Measurements from ENCODE around the gene CLDN14.

CLDN14 gene

GRCh38 chr21:36466061-36466511 is 13.8 kb downstream of the CLDN14 start:
- DNase-seq = no peak

DNA sequence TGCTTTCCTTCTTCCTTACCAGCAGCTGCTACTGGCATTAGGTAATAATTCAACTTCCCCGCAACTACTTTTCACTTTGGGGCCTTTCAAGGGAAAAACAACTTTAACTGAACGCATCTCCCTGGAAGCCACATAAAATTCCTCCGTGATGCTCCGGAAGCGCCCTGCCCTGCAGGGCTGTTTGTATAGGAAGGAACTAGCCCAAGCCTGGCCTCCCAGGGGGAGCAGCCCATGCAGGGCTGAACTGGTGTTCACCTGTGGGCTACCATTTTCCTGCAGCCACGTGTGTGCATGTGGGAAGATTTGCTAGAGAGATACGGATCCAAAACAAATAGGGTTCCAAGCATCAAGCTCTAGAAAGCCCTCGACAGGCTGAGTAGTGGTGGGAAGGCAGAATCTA is 14.4 kb downstream of the CLDN14 start:
- DNase-seq = no peak

GRCh38 chr21:36464590-36464989 is 15.3 kb downstream of the CLDN14 start:
- DNase-seq = no peak

GRCh38 chr21:36463991-36464390 is 15.9 kb downstream of the CLDN14 start:
- DNase-seq = no peak

GRCh38 chr21:36463204-36463603 is 16.7 kb downstream of the CLDN14 start:
- no peak for DNase-seq

- DNase-seq = no peak
These were observed 17.9 kb downstream of the CLDN14 start for GRCh38 chr21:36461918-36462486.

DNA sequence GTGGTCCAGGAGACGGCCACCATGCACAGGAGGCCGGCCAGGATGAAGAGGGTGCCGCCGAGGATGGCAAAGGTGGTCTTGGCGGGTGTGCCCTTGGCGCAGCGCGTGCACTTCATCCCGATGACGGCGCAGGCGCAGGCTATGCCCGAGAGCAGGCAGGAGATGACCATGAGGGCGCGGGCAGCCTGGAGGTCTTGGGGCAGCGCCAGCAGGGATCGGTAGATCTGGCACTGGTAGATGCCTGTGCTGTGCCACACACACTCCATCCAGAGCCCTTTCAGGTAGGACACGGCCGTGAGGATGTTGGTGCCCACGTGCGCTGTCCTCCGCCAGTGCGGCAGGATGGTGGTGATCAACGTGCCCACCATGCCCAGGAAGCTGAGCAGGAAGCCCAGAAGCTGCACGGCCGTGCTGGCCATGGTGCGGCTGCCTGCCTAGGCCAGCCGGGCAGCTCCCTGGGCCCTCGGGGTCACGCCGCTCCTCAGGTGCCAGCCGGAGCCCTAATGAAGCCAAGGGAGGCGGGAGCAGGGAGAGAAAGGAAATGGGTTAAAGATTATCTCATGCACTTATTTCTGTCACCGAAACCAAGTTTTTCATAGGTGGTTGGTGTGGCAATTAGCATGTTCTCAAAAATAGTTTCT is 18.5 kb downstream of the CLDN14 start:
- DNase-seq = no peak

- no peak for DNase-seq
These were observed 19.1 kb downstream of the CLDN14 start for GRCh38 chr21:36460866-36461265.

DNA sequence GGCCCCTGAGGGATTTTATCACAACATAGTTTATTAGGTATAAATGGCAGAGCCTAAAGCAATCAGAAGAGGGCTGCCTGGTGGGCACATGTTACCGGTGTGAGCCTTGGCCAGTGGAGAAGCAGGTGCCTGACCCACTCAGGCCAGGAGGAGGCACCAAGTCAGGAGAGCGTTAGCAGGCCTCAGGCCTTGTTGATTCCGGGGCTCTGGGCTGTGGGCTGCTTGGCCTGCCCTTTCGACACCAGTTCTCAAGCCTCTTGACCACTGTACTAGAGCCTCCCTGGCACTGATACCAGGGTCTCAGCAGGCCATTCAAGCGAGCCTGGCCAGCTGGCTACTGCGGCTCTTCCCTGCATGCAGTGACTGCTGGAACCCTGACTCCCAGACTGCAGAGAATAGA is 20.8 kb downstream of the CLDN14 start:
- DNase-seq = no peak

GRCh38 chr21:36456729-36457414 is 23.1 kb downstream of the CLDN14 start:
- DNase-seq = no peak

- DNase-seq = no peak
These were observed 25.2 kb downstream of the CLDN14 start for GRCh38 chr21:36454706-36455105.

DNA sequence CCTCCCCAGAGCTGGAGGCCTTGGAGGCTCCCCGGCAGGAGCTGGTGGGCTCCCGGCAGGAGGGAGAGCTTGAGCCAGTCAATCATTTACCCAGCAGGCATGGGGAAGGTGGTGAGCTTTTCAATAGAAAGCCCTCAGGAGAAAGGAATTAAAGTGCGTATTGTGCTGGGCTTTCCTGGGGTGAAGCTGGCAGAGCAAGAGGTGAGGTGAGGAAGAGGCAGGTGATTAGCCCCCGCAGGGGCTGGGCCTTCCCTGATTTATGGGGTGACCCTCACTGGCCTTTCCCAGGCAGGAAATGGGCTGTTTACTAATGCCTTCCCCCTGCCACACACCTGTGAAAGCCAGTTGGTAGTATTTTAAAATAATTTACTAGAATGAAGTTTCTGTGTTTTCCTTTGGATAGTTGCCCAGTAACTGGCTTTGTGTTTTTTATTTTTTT is 25.8 kb downstream of the CLDN14 start:
- DNase-seq = no peak

- no peak for DNase-seq
These were observed 27.6 kb downstream of the CLDN14 start for GRCh38 chr21:36452281-36452825.

DNA sequence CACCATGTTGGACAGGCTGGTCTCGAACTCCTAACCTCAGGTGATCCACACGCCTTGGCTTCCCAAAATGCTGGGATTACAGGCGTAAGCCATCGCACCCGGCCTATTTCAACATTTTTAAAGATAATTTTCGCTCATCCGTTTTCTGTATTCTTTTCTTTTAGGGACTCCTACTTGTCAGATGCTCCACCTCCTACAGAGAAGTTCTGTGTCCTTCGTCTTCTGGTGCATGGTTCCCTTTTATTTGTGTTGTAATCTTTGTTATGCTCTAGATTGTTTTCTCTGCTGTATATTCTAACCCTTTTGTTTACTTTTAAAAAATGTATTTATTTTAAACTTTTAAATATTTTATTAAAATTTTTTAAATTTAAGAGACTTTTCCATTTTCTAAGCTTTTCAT is 28.4 kb downstream of the CLDN14 start:
- DNase-seq = no peak

GRCh38 chr21:36450511-36450910 is 29.4 kb downstream of the CLDN14 start:
- no peak for DNase-seq

- no peak for DNase-seq
These were observed 33.6 kb downstream of the CLDN14 start for GRCh38 chr21:36446301-36446700.

DNA sequence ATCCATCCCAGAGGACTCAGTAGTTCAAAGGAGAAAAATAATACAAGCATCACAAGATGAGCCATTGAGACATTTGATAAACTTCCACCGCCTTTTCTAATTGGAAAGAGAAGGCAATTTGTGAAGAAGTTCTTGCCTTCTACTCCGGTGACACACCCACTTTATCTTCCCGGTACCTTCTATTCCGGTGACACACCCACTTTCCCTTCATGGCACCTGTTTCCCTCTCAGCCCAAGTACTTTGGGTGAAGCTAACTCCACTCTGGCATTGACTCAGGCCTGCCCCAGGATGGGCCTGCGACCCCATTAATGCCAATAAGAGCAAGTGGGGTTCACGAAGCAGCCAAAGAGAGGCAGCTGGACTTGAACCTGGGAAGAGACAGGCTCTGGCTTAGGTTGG is 38.2 kb downstream of the CLDN14 start:
- no peak for DNase-seq

DNA sequence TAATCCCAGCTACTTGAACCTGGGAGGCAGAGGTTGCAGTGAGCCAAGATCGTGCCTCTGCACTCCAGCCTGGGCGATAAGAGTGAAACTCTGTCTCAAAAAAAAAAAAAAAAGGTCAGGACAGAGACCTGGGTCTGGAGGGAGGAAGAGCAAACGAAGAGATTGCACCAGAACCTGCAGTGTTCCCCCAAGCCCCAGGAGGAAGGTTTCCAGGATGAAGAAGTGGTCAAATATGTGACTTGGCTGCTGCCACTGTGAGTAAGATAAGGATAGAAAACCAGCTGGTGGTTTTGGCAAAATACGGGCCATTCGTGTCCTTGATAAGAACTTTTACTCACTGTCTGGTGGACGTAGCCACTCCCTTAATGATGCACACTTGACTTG is 42.2 kb downstream of the CLDN14 start:
- no peak for DNase-seq

DNA sequence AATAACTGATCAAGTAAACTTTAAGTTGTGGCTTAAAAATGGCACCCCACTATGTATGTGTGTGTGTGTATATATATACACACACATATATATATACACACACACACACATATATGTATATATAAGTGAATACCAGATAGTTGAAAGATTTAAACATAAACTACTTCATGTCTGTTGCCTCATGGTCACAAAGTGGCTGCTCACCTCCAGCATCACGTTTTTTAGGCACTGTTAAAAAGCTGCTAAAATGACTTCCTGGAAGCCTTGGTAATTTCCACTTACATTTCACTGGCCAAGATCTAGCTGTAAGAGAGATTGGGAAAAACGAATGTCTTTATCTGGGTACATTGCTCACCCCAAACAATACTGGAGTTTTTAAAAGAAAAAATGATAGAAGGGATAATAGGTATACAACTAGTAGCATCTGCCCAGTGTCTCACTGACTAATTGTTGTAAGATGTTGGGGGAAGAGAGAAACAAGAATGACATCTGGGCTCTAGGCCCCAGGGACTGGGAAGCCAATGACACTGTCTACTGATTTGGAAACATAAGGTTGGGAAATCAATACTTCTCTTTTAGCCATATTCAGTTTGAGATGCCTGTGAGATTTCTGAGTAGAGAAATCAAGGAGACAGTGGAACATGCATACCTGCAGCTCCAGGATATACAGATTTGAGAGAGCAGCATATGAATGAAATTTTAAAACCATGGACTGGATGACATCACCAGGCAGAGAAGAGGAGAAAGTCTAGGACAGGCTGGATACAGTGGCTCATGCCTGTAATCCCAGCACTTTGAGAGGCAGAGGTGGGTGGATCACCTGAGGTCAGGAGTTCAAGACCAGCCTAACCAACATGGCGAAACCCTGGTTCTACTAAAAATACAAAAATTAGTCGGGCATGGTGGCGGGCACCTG is 42.8 kb downstream of the CLDN14 start:
- no peak for DNase-seq

- DNase-seq = no peak
These were observed 45.8 kb downstream of the CLDN14 start for GRCh38 chr21:36434144-36434543.

GRCh38 chr21:36433059-36433709 is 46.7 kb downstream of the CLDN14 start:
- no peak for DNase-seq

GRCh38 chr21:36431252-36431651 is 48.7 kb downstream of the CLDN14 start:
- no peak for DNase-seq
